Parathyroid adenoma (tissue), 2 donors: Measurements from ENCODE around the gene BGN.

Experiments
- H2AFZ ChIP-seq: fragments of 300-600 bp; sonication (generic); one replicate; pipeline ENCODE4 v1.7.0; 2017; ENCODE audit warnings: antibody characterized with exemption, mild to moderate bottlenecking
- H3K27ac ChIP-seq: fragments of 300-600 bp; sonication (generic); one replicate; pipeline ENCODE4 v1.7.0; 2017
- H3K27me3 ChIP-seq: fragments of 300-600 bp; sonication (generic); one replicate; pipeline ENCODE4 v1.7.0; 2017; ENCODE audit warnings: low read length; ENCODE audit not compliant: control insufficient read depth, insufficient read depth
- H3K36me3 ChIP-seq: fragments of 300-600 bp; sonication (generic); one replicate; pipeline ENCODE4 v1.7.0; 2017; ENCODE audit warnings: low read length; ENCODE audit not compliant: control insufficient read depth, insufficient read depth
- H3K4me1 ChIP-seq: fragments of 300-600 bp; sonication (generic); one replicate; pipeline ENCODE4 v1.7.0; 2017; ENCODE audit warnings: control low read depth
- H3K4me2 ChIP-seq: fragments of 300-600 bp; sonication (generic); one replicate; pipeline ENCODE4 v1.7.0; 2017; ENCODE audit warnings: low read length
- H3K4me3 ChIP-seq: fragments of 300-600 bp; sonication (generic); one replicate; pipeline ENCODE4 v1.7.0; 2017; ENCODE audit warnings: low read depth, low read length
- H3K79me2 ChIP-seq: fragments of 300-600 bp; sonication (generic); one replicate; pipeline ENCODE4 v1.7.0; 2017; ENCODE audit warnings: control low read depth
- H3K9ac ChIP-seq: fragments of 300-600 bp; sonication (generic); one replicate; pipeline ENCODE4 v1.7.0; 2017; ENCODE audit warnings: mild to moderate bottlenecking
- H3K9me3 ChIP-seq: fragments of 300-600 bp; sonication (generic); one replicate; pipeline ENCODE4 v1.7.0; 2017; ENCODE audit warnings: low read length; ENCODE audit not compliant: control insufficient read depth
- TF ChIP-seq, protein P1 (sequence below): fragments of 300-600 bp; sonication (generic); IDR thresholded peaks from one replicate; pipeline ENCODE4 v1.7.0; 2017; ENCODE audit warnings: antibody characterized with exemption, mild to moderate bottlenecking
- donor health status: primary hyperparathyroidism.

Gene BGN

DNA sequence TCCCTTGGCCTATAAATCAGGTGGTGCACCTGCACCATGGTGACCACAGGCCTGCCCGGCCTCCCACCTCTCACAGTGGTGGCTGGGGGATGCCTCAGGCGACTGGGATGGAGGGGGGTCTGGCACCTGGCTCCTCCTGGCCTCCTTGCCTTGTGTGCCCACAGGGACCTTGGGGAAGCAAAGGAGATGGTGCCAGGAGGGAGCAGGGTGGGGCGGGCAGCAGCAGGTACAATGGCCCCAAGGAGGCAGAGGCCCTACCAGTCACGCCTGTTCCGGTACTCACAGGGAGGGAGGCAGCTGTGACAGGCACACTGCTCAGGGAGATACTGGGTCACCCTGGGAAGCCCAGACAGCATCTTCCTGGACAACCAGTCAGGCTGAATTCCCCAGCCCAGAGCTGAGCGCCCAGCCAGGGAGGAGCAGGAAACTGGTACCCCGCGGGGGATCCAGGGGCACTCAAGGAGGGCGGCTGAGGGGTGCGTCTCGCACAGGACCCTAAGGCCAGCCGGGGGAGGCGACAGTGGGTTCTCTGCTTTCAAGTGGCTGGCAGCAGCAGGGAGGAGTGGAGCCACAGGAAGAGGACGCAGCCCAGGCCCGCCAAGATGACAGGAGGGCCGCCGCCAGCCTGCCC, 47.7 kb upstream of the BGN start:
- TF ChIP-seq, protein P1, sequence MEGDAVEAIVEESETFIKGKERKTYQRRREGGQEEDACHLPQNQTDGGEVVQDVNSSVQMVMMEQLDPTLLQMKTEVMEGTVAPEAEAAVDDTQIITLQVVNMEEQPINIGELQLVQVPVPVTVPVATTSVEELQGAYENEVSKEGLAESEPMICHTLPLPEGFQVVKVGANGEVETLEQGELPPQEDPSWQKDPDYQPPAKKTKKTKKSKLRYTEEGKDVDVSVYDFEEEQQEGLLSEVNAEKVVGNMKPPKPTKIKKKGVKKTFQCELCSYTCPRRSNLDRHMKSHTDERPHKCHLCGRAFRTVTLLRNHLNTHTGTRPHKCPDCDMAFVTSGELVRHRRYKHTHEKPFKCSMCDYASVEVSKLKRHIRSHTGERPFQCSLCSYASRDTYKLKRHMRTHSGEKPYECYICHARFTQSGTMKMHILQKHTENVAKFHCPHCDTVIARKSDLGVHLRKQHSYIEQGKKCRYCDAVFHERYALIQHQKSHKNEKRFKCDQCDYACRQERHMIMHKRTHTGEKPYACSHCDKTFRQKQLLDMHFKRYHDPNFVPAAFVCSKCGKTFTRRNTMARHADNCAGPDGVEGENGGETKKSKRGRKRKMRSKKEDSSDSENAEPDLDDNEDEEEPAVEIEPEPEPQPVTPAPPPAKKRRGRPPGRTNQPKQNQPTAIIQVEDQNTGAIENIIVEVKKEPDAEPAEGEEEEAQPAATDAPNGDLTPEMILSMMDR, result no peak
- Histone ChIP-seq H3K9ac (no peak overlapping the region), H3K27ac (no peak overlapping the region), H2AFZ (no peak overlapping the region), H3K79me2 (no peaks in the 10 kb centered on the region), H3K9me3 (no peaks in the 10 kb centered on the region), H3K4me2 (no peak overlapping the region), H3K27me3 (no peaks in the 10 kb centered on the region), H3K4me1 (no peaks in the 10 kb centered on the region), H3K36me3 (no peaks in the 10 kb centered on the region), H3K4me3 (no peak overlapping the region)

DNA sequence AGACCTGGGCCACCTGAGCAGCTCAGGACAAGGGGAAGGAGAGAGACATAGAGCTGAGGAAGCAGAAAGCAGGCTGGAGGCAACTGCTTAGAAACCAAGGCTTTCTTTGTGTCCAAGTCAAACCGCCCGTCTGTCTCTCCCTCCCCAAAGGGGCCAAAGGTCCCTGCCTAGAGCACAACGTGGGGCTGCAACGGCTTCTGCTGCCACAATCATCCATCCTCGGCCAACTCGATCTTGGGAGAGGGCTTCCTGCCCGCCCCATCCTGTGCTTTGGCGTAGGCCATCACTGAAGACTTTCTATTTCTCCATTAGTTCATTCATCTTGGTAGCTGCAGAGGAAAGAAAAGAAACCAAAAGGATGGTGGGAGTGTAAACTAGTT, 47.2 kb upstream of the BGN start:
- Histone ChIP-seq H2AFZ (no peak overlapping the region), H3K27me3 (no peaks in the 10 kb centered on the region), H3K36me3 (no peaks in the 10 kb centered on the region), H3K79me2 (no peaks in the 10 kb centered on the region), H3K9me3 (no peaks in the 10 kb centered on the region), H3K4me1 (no peaks in the 10 kb centered on the region), H3K4me3 (no peak overlapping the region), H3K4me2 (no peak overlapping the region), H3K9ac (no peak overlapping the region), H3K27ac (no peak overlapping the region)
- TF ChIP-seq, protein P1, result no peak

DNA sequence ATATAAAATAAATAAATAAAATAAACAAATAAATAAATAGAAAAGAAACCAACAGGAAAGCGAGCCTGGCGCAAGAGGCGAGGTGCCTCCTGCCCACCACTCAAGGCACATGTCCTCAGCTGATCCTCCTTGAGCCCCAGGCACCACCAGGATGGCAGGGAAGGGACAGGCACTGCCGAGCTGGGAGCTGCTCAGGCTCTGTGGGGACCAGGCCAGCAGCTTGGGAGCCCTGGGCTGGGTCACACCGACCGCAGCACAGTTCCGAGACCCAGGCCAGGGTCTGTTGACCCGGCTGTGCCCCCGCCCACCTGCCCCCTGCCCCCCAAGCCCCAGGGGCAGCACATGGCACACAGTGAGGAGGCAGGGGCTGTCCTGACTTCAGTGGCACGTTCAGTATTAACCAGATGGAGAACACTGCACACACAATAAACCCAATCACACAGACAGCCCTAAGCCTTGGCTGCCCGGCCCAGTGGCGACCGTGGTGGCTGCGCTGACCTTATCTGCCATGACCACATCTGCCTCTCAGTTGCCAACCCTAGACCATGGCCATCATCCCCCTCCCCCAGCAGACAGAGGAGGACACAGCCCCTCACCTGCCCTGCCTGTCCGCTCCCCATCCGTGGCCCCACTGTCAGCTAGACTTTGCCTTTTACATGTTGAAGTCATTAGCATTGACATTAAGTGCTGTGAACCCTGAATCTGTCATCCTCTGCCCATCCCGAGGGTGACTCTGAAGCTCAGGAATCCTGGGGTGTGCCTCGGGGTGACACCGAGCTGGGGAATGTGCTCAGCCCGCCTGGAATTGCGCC, 46.0 kb upstream of the BGN start:
- H3K4me3 ChIP-seq, result no peak overlapping the region
- no peak overlapping the region for H3K27ac ChIP-seq
- no peaks in the 10 kb centered on the region for H3K36me3 ChIP-seq
- H2AFZ ChIP-seq, result no peak overlapping the region
- TF ChIP-seq, protein P1, result no peak
- no peaks in the 10 kb centered on the region for H3K4me1 ChIP-seq
- no peak overlapping the region for H3K4me2 ChIP-seq
- no peaks in the 10 kb centered on the region for H3K27me3 ChIP-seq
- H3K9ac ChIP-seq, result no peak overlapping the region
- no peaks in the 10 kb centered on the region for H3K79me2 ChIP-seq
- H3K9me3 ChIP-seq, result no peaks in the 10 kb centered on the region

DNA sequence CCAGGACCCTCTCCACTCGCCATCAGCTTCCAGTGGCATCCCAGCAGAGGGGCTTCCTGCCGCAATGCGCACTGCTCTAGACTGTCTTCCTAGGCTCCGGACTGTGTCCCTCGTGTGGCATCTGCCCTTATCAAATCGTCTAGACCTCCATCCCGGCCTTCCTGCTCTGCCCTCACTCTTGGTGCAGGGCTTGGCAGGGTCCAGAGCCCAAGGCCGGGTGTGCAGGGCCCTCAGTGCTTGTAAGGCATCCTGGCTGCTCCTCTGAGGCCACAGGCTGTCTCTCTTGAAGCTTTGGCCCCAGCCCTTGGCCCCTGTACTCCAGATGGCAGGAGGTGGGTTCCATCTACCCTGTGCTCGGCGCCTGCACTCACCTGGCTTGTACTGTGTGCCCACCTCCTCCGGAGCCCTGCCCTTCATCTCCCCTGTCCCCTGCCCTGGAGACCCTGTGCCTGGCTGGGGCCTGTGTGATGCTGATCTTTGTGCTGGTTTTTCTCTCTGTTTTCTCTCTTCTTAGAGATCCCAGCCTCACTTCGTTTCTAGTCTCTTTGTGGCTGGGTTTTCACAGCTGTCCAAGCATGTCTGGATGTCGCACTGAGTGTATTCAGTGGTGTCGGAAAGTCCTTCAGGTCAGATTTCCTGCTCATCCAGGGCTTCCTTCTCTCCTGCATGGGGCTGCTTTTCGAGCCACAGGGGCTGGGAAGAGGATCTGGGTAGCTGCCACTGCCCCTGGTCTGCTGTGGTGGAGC, 45.2 kb upstream of the BGN start:
- Histone ChIP-seq H3K9ac (no peak overlapping the region), H3K36me3 (no peaks in the 10 kb centered on the region), H3K4me3 (no peak overlapping the region), H3K4me1 (no peaks in the 10 kb centered on the region), H3K27ac (no peak overlapping the region), H3K4me2 (no peak overlapping the region), H3K27me3 (no peaks in the 10 kb centered on the region), H2AFZ (no peak overlapping the region), H3K9me3 (no peaks in the 10 kb centered on the region), H3K79me2 (no peaks in the 10 kb centered on the region)
- TF ChIP-seq, protein P1, result no peak
